ENCODE measurements around the gene LTBP2. TPM values are rescaled to one million over a fixed set of nuclear protein-coding genes. Genes with fewer than 3 reads are reported as not detected.

Gene LTBP2
- polyA plus RNA-seq (2013) = 0.34 TPM

DNA sequence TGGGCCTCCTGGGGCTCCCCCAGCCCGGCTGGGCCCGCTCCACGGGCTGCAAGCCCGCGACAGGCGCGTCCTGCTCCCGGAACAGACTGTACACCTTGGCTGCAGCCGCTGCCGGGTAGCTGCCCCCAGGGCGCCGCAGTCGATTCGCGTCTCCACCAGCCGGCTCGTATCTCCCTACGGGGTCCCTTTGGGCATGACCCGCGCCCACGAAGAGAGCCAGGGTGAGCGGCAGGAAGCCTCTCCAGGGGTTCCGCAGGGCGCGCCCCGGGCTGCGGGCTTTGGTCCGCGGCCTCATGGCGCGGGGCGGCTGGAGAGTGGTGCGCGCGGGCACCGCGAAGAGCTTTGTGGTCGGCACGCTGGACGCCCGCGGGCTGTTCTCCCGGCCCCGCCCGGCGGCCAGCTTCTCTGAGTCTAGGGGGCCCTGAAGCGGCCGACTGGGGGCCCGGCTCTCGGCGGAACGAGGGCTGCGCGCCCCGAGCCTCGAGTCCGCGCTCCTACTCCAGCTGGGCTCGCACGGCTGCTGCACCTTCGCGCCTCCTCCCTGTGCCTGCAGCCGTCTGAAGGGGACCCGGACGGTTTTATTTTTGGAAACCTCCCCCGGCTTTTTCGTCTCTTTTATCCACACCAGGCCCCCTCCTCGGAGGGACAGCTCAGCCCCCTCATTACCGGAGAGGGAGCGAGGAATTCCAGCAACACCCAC is at the start of gene LTBP2:
Gene LTBP2, minus strand, starts transcription at position 588 of the 700 bp plus-strand sequence. Its CDS starts 293 bp downstream, at position 295.
- peaks cover 0 to 29% (median 20%) of the 10 kb centered on the region in 4 experiments for H3K4me1 ChIP-seq (ENCODE audit: control extremely low read depth in 1 of 4, control insufficient read depth in 4 of 4, insufficient read depth in 4 of 4, low read length in 3 of 4)
- H3K9me3 ChIP-seq (ENCODE audit: control extremely low read depth in 1 of 5, control insufficient read depth in 4 of 5, insufficient read depth in 2 of 5, low read depth in 1 of 5, low read length in 4 of 5) = no peaks in the 10 kb centered on the region
- no peaks in the 10 kb centered on the region for H3K36me3 ChIP-seq (ENCODE audit: control insufficient read depth in 4 of 4, insufficient read depth in 4 of 4, low read length in 3 of 4)
- DNase-seq = peak in 1 of 3 donors; percentile 49
- H3K4me3 ChIP-seq (ENCODE audit: control insufficient read depth in 1 of 7, extremely low read depth in 1 of 7, insufficient read depth in 4 of 7, low read depth in 2 of 7, low read length in 6 of 7) = peak within 1 kb of the TSS; percentile 54 to 81 (median 68)
- H3K27ac ChIP-seq (ENCODE audit: insufficient read depth in 1 of 2, low read depth in 1 of 2, low read length in 2 of 2, poor library complexity in 1 of 2, severe bottlenecking in 2 of 2) = no peak within 1 kb of the TSS
- ChIA-PET CTCF (interaction anchor here (0.7 to 6.2 kb wide), 13 partner anchors 9 to 198 kb away, joined by 3 to 92 read pairs (median 4); no protein-coding TSS in a partner anchor), POLR2A (interaction anchor here (0.5 to 1.5 kb wide), 2 partner anchors 192 to 1559 kb away, joined by 3 to 4 read pairs; no protein-coding TSS in a partner anchor)
- H3K27me3 ChIP-seq (replicated peaks in 2 of 5; ENCODE audit: control insufficient read depth in 4 of 5, insufficient read depth in 5 of 5, low read length in 4 of 5) = peaks cover 0 to 29% (median 7%) of the 10 kb centered on the region in 5 experiments
- WGBS (ENCODE audit: insufficient coverage) = under 1% methylated on average over 66 of the region's 70 CpGs

- 95% methylated on average over 4 of the region's 5 CpGs for WGBS (ENCODE audit: insufficient coverage)
- no peak for DNase-seq
- Histone ChIP-seq H3K9me3 (ENCODE audit: control extremely low read depth in 1 of 5, control insufficient read depth in 4 of 5, insufficient read depth in 2 of 5, low read depth in 1 of 5, low read length in 4 of 5) (no peaks in the 10 kb centered on the region), H3K4me1 (ENCODE audit: control extremely low read depth in 1 of 4, control insufficient read depth in 4 of 4, insufficient read depth in 4 of 4, low read length in 3 of 4) (peaks cover 2 to 7% (median 7%) of the 10 kb centered on the region in 4 experiments), H3K27me3 (replicated peaks in 2 of 5; ENCODE audit: control insufficient read depth in 4 of 5, insufficient read depth in 5 of 5, low read length in 4 of 5) (no peaks in the 10 kb centered on the region), H3K27ac (ENCODE audit: insufficient read depth in 1 of 2, low read depth in 1 of 2, low read length in 2 of 2, poor library complexity in 1 of 2, severe bottlenecking in 2 of 2) (no peak overlapping the region), H3K4me3 (ENCODE audit: control insufficient read depth in 1 of 7, extremely low read depth in 1 of 7, insufficient read depth in 4 of 7, low read depth in 2 of 7, low read length in 6 of 7) (no peak overlapping the region), H3K36me3 (ENCODE audit: control insufficient read depth in 4 of 4, insufficient read depth in 4 of 4, low read length in 3 of 4) (peaks cover 19 to 68% (median 51%) of the 10 kb centered on the region in 4 experiments)
- CTCF ChIA-PET = interaction anchor here (0.7 kb wide), 1 partner anchor 50 kb away, joined by 4 read pairs; no protein-coding TSS in a partner anchor
- POLR2A ChIA-PET = no interaction called here
Measured at GRCh38 chr14:74660863-74661262, 48.8 kb upstream of the LTBP2 start.

- Histone ChIP-seq H3K4me1 (ENCODE audit: control extremely low read depth in 1 of 4, control insufficient read depth in 4 of 4, insufficient read depth in 4 of 4, low read length in 3 of 4) (peaks cover 0 to under 1% (median 0%) of the 10 kb centered on the region in 4 experiments), H3K9me3 (ENCODE audit: control extremely low read depth in 1 of 5, control insufficient read depth in 4 of 5, insufficient read depth in 2 of 5, low read depth in 1 of 5, low read length in 4 of 5) (no peaks in the 10 kb centered on the region), H3K27ac (ENCODE audit: insufficient read depth in 1 of 2, low read depth in 1 of 2, low read length in 2 of 2, poor library complexity in 1 of 2, severe bottlenecking in 2 of 2) (no peak overlapping the region), H3K36me3 (ENCODE audit: control insufficient read depth in 4 of 4, insufficient read depth in 4 of 4, low read length in 3 of 4) (peaks cover 19 to 67% (median 50%) of the 10 kb centered on the region in 4 experiments), H3K4me3 (ENCODE audit: control insufficient read depth in 1 of 7, extremely low read depth in 1 of 7, insufficient read depth in 4 of 7, low read depth in 2 of 7, low read length in 6 of 7) (no peak overlapping the region), H3K27me3 (replicated peaks in 2 of 5; ENCODE audit: control insufficient read depth in 4 of 5, insufficient read depth in 5 of 5, low read length in 4 of 5) (no peaks in the 10 kb centered on the region)
- no peak for DNase-seq
- CTCF ChIA-PET = interaction anchor here (0.7 to 1.3 kb wide), 2 partner anchors 18 to 49 kb away, joined by 4 read pairs; no protein-coding TSS in a partner anchor
- POLR2A ChIA-PET = no interaction called here
- 100% methylated on average over 2 of the region's 3 CpGs for WGBS (ENCODE audit: insufficient coverage)
Measured at GRCh38 chr14:74660167-74660566, 48.1 kb upstream of the LTBP2 start.

- POLR2A ChIA-PET = no interaction called here
- no CpG with 5 or more reads among the region's 1 CpG for WGBS (ENCODE audit: insufficient coverage)
- no peak overlapping the region for H3K4me3 ChIP-seq (ENCODE audit: control insufficient read depth in 1 of 7, extremely low read depth in 1 of 7, insufficient read depth in 4 of 7, low read depth in 2 of 7, low read length in 6 of 7)
- no peaks in the 10 kb centered on the region for H3K27me3 ChIP-seq (replicated peaks in 2 of 5; ENCODE audit: control insufficient read depth in 4 of 5, insufficient read depth in 5 of 5, low read length in 4 of 5)
- no peaks in the 10 kb centered on the region for H3K9me3 ChIP-seq (ENCODE audit: control extremely low read depth in 1 of 5, control insufficient read depth in 4 of 5, insufficient read depth in 2 of 5, low read depth in 1 of 5, low read length in 4 of 5)
- peaks cover 16 to 56% (median 40%) of the 10 kb centered on the region in 4 experiments for H3K36me3 ChIP-seq (ENCODE audit: control insufficient read depth in 4 of 4, insufficient read depth in 4 of 4, low read length in 3 of 4)
- DNase-seq = no peak
- no peaks in the 10 kb centered on the region for H3K4me1 ChIP-seq (ENCODE audit: control extremely low read depth in 1 of 4, control insufficient read depth in 4 of 4, insufficient read depth in 4 of 4, low read length in 3 of 4)
- CTCF ChIA-PET = interaction anchor here (1.8 kb wide), 1 partner anchor 17 kb away, joined by 4 read pairs; no protein-coding TSS in a partner anchor
- H3K27ac ChIP-seq (ENCODE audit: insufficient read depth in 1 of 2, low read depth in 1 of 2, low read length in 2 of 2, poor library complexity in 1 of 2, severe bottlenecking in 2 of 2) = no peak overlapping the region
Measured at GRCh38 chr14:74658535-74659131, 46.6 kb upstream of the LTBP2 start.

- no peaks in the 10 kb centered on the region for H3K27me3 ChIP-seq (replicated peaks in 2 of 5; ENCODE audit: control insufficient read depth in 4 of 5, insufficient read depth in 5 of 5, low read length in 4 of 5)
- no peaks in the 10 kb centered on the region for H3K4me1 ChIP-seq (ENCODE audit: control extremely low read depth in 1 of 4, control insufficient read depth in 4 of 4, insufficient read depth in 4 of 4, low read length in 3 of 4)
- H3K9me3 ChIP-seq (ENCODE audit: control extremely low read depth in 1 of 5, control insufficient read depth in 4 of 5, insufficient read depth in 2 of 5, low read depth in 1 of 5, low read length in 4 of 5) = no peaks in the 10 kb centered on the region
- WGBS (ENCODE audit: insufficient coverage) = 96% methylated on average over 3 of the region's 3 CpGs
- H3K27ac ChIP-seq (ENCODE audit: insufficient read depth in 1 of 2, low read depth in 1 of 2, low read length in 2 of 2, poor library complexity in 1 of 2, severe bottlenecking in 2 of 2) = no peak overlapping the region
- no peak for DNase-seq
- ChIA-PET POLR2A (interaction anchor here (0.5 to 0.7 kb wide), 2 partner anchors 38 to 1385 kb away, joined by 4 to 6 read pairs; no protein-coding TSS in a partner anchor), CTCF (interaction anchor here (0.7 to 1.1 kb wide), 4 partner anchors 9 to 135 kb away, joined by 3 to 4 read pairs (median 3); no protein-coding TSS in a partner anchor)
- H3K36me3 ChIP-seq (ENCODE audit: control insufficient read depth in 4 of 4, insufficient read depth in 4 of 4, low read length in 3 of 4) = peaks cover 8 to 39% (median 25%) of the 10 kb centered on the region in 4 experiments
- H3K4me3 ChIP-seq (ENCODE audit: control insufficient read depth in 1 of 7, extremely low read depth in 1 of 7, insufficient read depth in 4 of 7, low read depth in 2 of 7, low read length in 6 of 7) = no peak overlapping the region
Measured at GRCh38 chr14:74656964-74657363, 44.9 kb upstream of the LTBP2 start.

DNA sequence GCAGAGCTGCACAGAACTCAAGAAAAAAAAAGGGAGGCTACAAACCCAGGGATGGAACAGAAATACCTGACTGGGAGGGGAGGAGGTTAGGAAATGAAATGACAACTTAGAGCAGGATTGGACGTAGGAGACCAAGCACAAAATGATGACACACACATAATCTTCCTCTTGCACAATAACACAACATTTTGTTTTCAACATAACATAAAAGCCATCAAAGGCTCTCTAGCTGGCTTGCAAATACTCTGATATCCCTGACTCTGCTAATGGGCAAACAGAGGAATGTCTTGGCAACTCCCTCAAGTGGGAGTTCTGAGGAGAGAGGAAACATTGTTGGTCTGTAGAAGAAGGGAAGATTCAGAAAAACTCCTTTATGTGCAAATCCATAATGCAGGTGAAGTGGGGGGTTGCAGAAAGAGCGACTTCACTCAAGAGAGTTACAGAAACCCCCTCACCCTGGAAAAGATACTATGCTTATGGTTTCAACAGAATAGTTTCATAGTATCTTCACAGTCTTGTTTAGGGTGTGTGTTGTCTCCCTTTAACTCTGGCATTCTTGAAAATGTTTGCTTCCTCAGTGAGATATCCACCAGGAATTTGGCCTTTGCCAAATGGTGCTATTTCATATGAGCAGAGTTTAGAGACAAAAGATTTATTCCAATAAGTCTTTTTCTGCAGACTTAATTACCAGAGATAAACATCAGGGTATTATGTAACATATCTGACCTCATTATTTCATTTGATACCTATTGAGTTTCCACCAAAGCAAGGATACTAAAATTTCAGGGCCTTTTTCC is 43.8 kb upstream of the LTBP2 start:
- Histone ChIP-seq H3K27me3 (replicated peaks in 2 of 5; ENCODE audit: control insufficient read depth in 4 of 5, insufficient read depth in 5 of 5, low read length in 4 of 5) (no peaks in the 10 kb centered on the region), H3K9me3 (ENCODE audit: control extremely low read depth in 1 of 5, control insufficient read depth in 4 of 5, insufficient read depth in 2 of 5, low read depth in 1 of 5, low read length in 4 of 5) (no peaks in the 10 kb centered on the region), H3K4me3 (ENCODE audit: control insufficient read depth in 1 of 7, extremely low read depth in 1 of 7, insufficient read depth in 4 of 7, low read depth in 2 of 7, low read length in 6 of 7) (no peak overlapping the region), H3K27ac (ENCODE audit: insufficient read depth in 1 of 2, low read depth in 1 of 2, low read length in 2 of 2, poor library complexity in 1 of 2, severe bottlenecking in 2 of 2) (no peak overlapping the region), H3K4me1 (ENCODE audit: control extremely low read depth in 1 of 4, control insufficient read depth in 4 of 4, insufficient read depth in 4 of 4, low read length in 3 of 4) (no peaks in the 10 kb centered on the region), H3K36me3 (ENCODE audit: control insufficient read depth in 4 of 4, insufficient read depth in 4 of 4, low read length in 3 of 4) (peaks cover 3 to 28% (median 16%) of the 10 kb centered on the region in 4 experiments)
- WGBS (ENCODE audit: insufficient coverage) = no CpG with 5 or more reads among the region's 2 CpGs
- DNase-seq = no peak
- CTCF ChIA-PET = interaction anchor here (1.1 to 1.4 kb wide), 4 partner anchors 8 to 47 kb away, joined by 3 to 4 read pairs (median 4); no protein-coding TSS in a partner anchor
- POLR2A ChIA-PET = no interaction called here

Data from common myeloid progenitor, CD34-positive (primary cell).